HepG2 (cell line): ENCODE results near the gene OR4D9. TPM values are rescaled to one million over a fixed set of nuclear protein-coding genes. Genes with fewer than 3 reads are reported as not detected.
A peak's percentile ranks its signal among the peaks of the same experiment; 100 is the strongest.

Experiments used
- ARNT2 ChIP-seq: sonication (generic); formaldehyde crosslinking; IDR thresholded peaks from 2 replicates; pipeline ENCODE4 v1.8.0; 2022; ENCODE audit warnings: mild to moderate bottlenecking, low read depth, missing genetic modification reagents, moderate library complexity
- MAZ ChIP-seq, 2 experiments: sonication (generic) in 1 of 2; formaldehyde crosslinking in 1 of 2; IDR thresholded peaks; 2 replicates each; pipeline versions ENCODE4 v1.5.0 to v1.6.1; 2012 to 2020; ENCODE audit warnings: low read depth in 2 of 2, mild to moderate bottlenecking in 2 of 2, borderline replicate concordance in 1 of 2, improper control_type of control experiment in 1 of 2, low read length in 1 of 2, missing genetic modification reagents in 1 of 2, moderate library complexity in 1 of 2
- MTA1 ChIP-seq: sonication (generic); formaldehyde crosslinking; IDR thresholded peaks from 2 replicates; pipeline ENCODE4 v1.4.0; 2020; ENCODE audit warnings: missing genetic modification reagents, mild to moderate bottlenecking, borderline replicate concordance
- RXRB ChIP-seq: IDR thresholded peaks from 2 replicates; pipeline ENCODE4 v1.6.1; 2016; ENCODE audit warnings: borderline replicate concordance, missing genetic modification reagents, missing compliant biosample characterization
- SMC3 ChIP-seq: IDR thresholded peaks from 2 replicates; pipeline ENCODE4 v1.6.1; 2011; ENCODE audit warnings: low read length, improper control_type of control experiment
- SMYD3 ChIP-seq: sonication (generic); formaldehyde crosslinking; IDR thresholded peaks from 2 replicates; pipeline ENCODE4 v1.8.1; 2023; ENCODE audit warnings: mild to moderate bottlenecking, missing genetic modification reagents
- ZBTB21 ChIP-seq: sonication (generic); formaldehyde crosslinking; IDR thresholded peaks from 2 replicates; pipeline ENCODE4 v1.4.0; 2020; ENCODE audit warnings: missing genetic modification reagents
- ZFYVE20 ChIP-seq: sonication (generic); formaldehyde crosslinking; IDR thresholded peaks from 2 replicates; pipeline ENCODE4 v1.8.0; 2023; ENCODE audit warnings: low read depth, mild to moderate bottlenecking, moderate library complexity, missing genetic modification reagents, borderline replicate concordance
- ZKSCAN8 ChIP-seq: IDR thresholded peaks from 2 replicates; pipeline ENCODE4 v1.6.1; 2016; ENCODE audit warnings: borderline replicate concordance, missing genetic modification reagents, missing compliant biosample characterization
- ZNF350 ChIP-seq: sonication (generic); formaldehyde crosslinking; IDR thresholded peaks from 2 replicates; pipeline ENCODE4 v1.4.0; 2020; ENCODE audit warnings: mild to moderate bottlenecking, low read depth, missing genetic modification reagents, borderline replicate concordance
- ZNF616 ChIP-seq: sonication (generic); formaldehyde crosslinking; IDR thresholded peaks from 2 replicates; pipeline ENCODE4 v1.5.0; 2020; ENCODE audit warnings: low read depth, mild to moderate bottlenecking, missing genetic modification reagents
- ZNF670 ChIP-seq: sonication (generic); formaldehyde crosslinking; IDR thresholded peaks from 2 replicates; pipeline ENCODE4 v1.8.0; 2022; ENCODE audit warnings: mild to moderate bottlenecking, missing genetic modification reagents, borderline replicate concordance
- polyA plus RNA-seq, 8 experiments: library from polyadenylated mRNA; depleted of rRNA in 3 of 8; stranded (reverse) in 7 of 8; unstranded in 1 of 8; fragments of >200 nt; fragmentation: Illumina TruSeq in 4 of 8; extraction: Trizol in 4 of 8; gene quantifications; 2 replicates each; pipeline versions ENCODE4 v1.2.1 to v1.2.3, GENCODE V29; 2011 to 2016; ENCODE audit warnings: low read depth in 4 of 8, missing spikeins in 1 of 8, mixed read lengths in 1 of 8; ENCODE audit not compliant: insufficient read depth in 1 of 8
- total RNA-seq, 5 experiments: library from RNA; depleted of rRNA; stranded (reverse); fragments of >200 nt; fragmentation: Illumina TruSeq; extraction: Trizol; gene quantifications; 2 replicates each; pipeline ENCODE4 v1.2.3, GENCODE V29; 2016; ENCODE audit warnings: low read depth in 1 of 5
- TF ChIP-seq, protein P1 (sequence below): sonication (generic); formaldehyde crosslinking; IDR thresholded peaks from 2 replicates; pipeline ENCODE4 v1.5.0; 2020; ENCODE audit warnings: mild to moderate bottlenecking, missing genetic modification reagents, borderline replicate concordance
- TF ChIP-seq, protein P2 (sequence below): sonication (generic); formaldehyde crosslinking; IDR thresholded peaks from 2 replicates; pipeline ENCODE4 v1.4.0; 2020; ENCODE audit warnings: missing genetic modification reagents, borderline replicate concordance

The OR4D9 gene
- total and polyA plus RNA-seq, 2 of the 13 experiments (the other 11 are each of a cell fraction or from before 2014, with no cell fraction given): not detected

DNA sequence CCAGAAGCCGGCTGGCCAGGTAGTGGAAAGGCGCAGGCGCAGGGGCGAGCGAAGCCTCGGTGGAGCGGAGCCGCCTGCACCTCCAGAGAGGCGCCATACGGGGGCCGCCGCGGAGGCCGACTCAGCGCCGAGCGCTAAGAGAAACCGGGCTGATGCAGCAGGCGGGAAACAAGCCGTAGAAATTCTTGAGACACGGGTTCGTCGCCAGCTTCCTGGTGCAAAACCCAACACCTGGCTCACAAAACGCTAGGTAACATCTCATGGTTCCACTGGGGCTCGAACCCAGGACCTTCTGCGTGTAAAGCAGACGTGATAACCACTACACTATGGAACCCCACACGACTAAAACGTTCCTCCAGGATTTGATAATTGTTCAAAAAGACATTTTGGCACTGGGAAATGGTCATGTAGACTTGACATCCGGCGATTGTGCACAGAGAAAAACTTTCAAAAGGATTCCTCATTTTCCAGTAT is 39.1 kb downstream of the OR4D9 start (continued):
- peak; percentile 57; the same call in 1 of the 2 replicates for TF ChIP-seq ZNF670 (CRISPR knock-in tag)
- no peak; the same call in 1 of the 2 replicates for TF ChIP-seq ZKSCAN8 (CRISPR knock-in tag)
- no peak for TF ChIP-seq MAZ (IDR thresholded peaks at IDR 0.05; ENCODE audit: borderline replicate concordance, low read depth, low read length)
- TF ChIP-seq MAZ (CRISPR knock-in tag; IDR thresholded peaks at IDR 0.05; ENCODE audit: low read depth): peak; percentile 91
- peak; percentile 96 for TF ChIP-seq SMYD3 (CRISPR knock-in tag)
- TF ChIP-seq, protein P1, sequence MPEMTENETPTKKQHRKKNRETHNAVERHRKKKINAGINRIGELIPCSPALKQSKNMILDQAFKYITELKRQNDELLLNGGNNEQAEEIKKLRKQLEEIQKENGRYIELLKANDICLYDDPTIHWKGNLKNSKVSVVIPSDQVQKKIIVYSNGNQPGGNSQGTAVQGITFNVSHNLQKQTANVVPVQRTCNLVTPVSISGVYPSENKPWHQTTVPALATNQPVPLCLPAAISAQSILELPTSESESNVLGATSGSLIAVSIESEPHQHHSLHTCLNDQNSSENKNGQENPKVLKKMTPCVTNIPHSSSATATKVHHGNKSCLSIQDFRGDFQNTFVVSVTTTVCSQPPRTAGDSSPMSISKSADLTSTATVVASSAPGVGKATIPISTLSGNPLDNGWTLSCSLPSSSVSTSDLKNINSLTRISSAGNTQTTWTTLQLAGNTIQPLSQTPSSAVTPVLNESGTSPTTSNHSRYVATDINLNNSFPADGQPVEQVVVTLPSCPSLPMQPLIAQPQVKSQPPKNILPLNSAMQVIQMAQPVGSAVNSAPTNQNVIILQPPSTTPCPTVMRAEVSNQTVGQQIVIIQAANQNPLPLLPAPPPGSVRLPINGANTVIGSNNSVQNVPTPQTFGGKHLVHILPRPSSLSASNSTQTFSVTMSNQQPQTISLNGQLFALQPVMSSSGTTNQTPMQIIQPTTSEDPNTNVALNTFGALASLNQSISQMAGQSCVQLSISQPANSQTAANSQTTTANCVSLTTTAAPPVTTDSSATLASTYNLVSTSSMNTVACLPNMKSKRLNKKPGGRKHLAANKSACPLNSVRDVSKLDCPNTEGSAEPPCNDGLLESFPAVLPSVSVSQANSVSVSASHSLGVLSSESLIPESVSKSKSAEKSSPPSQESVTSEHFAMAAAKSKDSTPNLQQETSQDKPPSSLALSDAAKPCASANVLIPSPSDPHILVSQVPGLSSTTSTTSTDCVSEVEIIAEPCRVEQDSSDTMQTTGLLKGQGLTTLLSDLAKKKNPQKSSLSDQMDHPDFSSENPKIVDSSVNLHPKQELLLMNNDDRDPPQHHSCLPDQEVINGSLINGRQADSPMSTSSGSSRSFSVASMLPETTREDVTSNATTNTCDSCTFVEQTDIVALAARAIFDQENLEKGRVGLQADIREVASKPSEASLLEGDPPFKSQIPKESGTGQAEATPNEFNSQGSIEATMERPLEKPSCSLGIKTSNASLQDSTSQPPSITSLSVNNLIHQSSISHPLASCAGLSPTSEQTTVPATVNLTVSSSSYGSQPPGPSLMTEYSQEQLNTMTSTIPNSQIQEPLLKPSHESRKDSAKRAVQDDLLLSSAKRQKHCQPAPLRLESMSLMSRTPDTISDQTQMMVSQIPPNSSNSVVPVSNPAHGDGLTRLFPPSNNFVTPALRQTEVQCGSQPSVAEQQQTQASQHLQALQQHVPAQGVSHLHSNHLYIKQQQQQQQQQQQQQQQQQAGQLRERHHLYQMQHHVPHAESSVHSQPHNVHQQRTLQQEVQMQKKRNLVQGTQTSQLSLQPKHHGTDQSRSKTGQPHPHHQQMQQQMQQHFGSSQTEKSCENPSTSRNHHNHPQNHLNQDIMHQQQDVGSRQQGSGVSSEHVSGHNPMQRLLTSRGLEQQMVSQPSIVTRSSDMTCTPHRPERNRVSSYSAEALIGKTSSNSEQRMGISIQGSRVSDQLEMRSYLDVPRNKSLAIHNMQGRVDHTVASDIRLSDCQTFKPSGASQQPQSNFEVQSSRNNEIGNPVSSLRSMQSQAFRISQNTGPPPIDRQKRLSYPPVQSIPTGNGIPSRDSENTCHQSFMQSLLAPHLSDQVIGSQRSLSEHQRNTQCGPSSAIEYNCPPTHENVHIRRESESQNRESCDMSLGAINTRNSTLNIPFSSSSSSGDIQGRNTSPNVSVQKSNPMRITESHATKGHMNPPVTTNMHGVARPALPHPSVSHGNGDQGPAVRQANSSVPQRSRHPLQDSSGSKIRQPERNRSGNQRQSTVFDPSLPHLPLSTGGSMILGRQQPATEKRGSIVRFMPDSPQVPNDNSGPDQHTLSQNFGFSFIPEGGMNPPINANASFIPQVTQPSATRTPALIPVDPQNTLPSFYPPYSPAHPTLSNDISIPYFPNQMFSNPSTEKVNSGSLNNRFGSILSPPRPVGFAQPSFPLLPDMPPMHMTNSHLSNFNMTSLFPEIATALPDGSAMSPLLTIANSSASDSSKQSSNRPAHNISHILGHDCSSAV (CRISPR knock-in tag): no peak
- no peak for TF ChIP-seq ZBTB21 (CRISPR knock-in tag)
- TF ChIP-seq, protein P2, sequence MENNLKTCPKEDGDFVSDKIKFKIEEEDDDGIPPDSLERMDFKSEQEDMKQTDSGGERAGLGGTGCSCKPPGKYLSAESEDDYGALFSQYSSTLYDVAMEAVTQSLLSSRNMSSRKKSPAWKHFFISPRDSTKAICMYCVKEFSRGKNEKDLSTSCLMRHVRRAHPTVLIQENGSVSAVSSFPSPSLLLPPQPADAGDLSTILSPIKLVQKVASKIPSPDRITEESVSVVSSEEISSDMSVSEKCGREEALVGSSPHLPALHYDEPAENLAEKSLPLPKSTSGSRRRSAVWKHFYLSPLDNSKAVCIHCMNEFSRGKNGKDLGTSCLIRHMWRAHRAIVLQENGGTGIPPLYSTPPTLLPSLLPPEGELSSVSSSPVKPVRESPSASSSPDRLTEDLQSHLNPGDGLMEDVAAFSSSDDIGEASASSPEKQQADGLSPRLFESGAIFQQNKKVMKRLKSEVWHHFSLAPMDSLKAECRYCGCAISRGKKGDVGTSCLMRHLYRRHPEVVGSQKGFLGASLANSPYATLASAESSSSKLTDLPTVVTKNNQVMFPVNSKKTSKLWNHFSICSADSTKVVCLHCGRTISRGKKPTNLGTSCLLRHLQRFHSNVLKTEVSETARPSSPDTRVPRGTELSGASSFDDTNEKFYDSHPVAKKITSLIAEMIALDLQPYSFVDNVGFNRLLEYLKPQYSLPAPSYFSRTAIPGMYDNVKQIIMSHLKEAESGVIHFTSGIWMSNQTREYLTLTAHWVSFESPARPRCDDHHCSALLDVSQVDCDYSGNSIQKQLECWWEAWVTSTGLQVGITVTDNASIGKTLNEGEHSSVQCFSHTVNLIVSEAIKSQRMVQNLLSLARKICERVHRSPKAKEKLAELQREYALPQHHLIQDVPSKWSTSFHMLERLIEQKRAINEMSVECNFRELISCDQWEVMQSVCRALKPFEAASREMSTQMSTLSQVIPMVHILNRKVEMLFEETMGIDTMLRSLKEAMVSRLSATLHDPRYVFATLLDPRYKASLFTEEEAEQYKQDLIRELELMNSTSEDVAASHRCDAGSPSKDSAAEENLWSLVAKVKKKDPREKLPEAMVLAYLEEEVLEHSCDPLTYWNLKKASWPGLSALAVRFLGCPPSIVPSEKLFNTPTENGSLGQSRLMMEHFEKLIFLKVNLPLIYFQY (CRISPR knock-in tag): peak; percentile 89; the same call in 1 of the 2 replicates
- no peak for TF ChIP-seq SMC3
- peak; percentile 49; the same call in 1 of the 2 replicates for TF ChIP-seq RXRB
- peak; percentile 89 for TF ChIP-seq ZNF350 (CRISPR knock-in tag)
- TF ChIP-seq ARNT2 (CRISPR knock-in tag): no peak
- peak; percentile 84; the same call in 1 of the 2 replicates for TF ChIP-seq MTA1 (CRISPR knock-in tag)
- no peak; the same call in 1 of the 2 replicates for TF ChIP-seq ZNF616 (CRISPR knock-in tag)
- no peak for TF ChIP-seq ZFYVE20 (CRISPR knock-in tag)
